Activated gamma-delta T cell treated with anti-CD3 and anti-CD28 coated beads, Interleukin-2, amount 50 U/mL, for 16 hours (primary cell): ENCODE data around the gene RASD2.
A peak's percentile ranks its signal among the peaks of the same experiment; 100 is the strongest.

Experiments used
- DNase-seq: peaks from one replicate; pipeline ENCODE4 v3.0.0-alpha.2; 2020; ENCODE audit warnings: low read depth

RASD2 gene

GRCh38 chr22:35542157-35542938, 1.7 kb downstream of the RASD2 start:
- no peak for DNase-seq

DNA sequence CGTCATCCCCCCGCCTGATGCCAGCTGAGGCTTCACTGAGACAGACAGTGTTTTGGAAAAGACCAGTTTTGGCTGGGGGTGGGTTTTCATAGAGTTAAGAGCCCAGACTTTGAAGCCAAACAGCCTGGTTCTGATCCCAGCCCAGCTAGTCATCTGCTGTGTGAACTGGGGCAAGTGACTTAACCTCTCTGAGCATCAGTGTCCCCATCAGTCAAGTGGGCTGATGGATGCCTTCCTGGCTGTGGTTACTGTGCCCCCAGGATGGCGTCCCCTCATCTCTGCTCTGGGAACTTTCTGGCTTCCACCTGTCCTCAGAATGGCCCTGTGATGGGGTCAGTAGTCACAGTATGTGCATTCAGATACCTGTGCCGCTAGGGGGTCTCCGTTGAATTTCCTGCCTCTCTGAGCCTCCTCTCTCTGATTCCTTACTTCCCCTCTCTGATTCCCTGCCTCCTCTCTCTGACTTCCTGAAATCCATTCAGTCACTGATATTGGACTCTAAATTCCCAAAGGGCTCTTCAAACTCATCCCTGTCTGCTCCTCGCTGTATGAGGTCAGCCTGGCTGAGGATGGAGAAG, 2.4 kb downstream of the RASD2 start:
- no peak for DNase-seq

GRCh38 chr22:35543702-35544101, 3.1 kb downstream of the RASD2 start:
- DNase-seq, result no peak

- DNase-seq, result no peak
Measured at GRCh38 chr22:35544189-35544588, 3.6 kb downstream of the RASD2 start.

- DNase-seq, result no peak
Measured at GRCh38 chr22:35544827-35545226, 4.2 kb downstream of the RASD2 start.

DNA sequence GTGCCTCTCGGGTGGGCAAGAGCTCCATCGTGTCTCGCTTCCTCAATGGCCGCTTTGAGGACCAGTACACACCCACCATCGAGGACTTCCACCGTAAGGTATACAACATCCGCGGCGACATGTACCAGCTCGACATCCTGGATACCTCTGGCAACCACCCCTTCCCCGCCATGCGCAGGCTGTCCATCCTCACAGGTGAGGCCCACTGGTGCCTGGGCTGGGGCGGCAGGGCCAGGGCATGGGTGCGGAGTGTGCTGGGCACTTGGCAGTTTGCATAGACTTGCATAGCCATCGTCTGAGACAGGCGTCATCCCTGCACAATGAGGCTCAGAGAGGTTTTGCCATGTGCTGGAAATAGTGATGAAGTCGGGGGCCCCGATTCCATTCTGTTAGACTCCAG, 6.3 kb downstream of the RASD2 start:
- no peak for DNase-seq

GRCh38 chr22:35547987-35548721, 7.5 kb downstream of the RASD2 start:
- DNase-seq, result no peak

DNA sequence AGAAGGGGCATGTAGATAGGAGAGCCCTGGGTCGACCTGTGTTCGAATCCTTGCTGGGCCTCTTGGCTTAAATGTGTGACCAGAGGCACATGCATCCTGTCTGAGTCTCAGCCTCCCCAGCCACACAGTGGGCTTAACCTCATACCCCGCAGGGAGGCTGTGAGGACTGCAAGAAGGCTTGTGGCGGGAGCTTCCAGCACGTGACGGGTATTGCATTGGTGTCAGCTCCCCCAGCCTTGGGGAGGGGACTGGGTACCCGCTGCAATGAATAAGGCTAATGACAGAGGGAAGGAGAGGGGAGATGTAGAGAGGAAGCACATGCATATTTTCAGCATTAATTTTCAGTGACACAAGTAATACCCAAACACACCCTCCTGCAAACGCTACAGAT, 8.1 kb downstream of the RASD2 start:
- DNase-seq, result no peak

DNA sequence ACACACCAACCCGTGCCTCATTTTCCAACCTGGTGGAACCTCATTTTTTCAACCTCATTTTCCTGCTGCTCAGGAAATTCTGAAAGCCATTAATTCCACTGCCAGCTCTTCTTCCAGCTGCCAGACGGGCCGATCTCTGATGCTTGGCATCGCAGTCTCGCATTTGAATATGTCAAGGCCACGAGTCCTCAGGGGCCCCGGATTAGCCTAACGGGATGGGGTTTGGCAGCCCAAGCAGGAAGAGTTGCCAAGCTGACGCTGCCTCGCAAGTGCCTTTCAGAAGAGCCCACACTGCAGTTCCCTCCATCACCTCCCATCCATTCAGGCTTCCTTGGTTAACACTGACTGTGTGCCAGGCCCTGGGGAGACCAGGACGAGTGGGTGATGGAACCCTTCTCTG, 8.7 kb downstream of the RASD2 start:
- no peak for DNase-seq

GRCh38 chr22:35551549-35552177, 11.0 kb downstream of the RASD2 start:
- no peak for DNase-seq

DNA sequence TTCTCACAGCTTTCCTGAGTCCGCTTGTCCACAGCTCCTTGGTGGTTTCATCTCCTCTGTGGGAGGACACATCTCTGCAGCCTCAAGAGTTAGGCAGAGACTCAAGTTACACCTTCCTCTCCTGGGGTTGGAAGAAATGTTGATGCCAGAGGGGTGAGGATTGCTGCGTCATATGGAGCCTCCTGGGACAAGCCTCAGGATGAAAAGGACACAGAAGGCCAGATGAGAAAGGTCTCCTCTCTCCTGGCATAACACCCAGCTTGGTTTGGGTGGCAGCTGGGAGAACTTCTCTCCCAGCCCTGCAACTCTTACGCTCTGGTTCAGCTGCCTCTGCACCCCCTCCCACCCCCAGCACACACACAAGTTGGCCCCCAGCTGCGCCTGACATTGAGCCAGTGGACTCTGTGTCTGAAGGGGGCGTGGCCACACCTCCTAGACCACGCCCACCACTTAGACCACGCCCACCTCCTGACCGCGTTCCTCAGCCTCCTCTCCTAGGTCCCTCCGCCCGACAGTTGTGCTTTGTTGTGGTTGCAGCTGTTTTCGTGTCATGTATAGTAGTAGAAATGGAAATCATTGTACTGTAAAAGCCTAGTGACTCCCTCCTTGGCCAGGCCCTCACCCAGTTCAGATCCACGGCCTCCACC, 11.7 kb downstream of the RASD2 start:
- DNase-seq, result peak; percentile 71

DNA sequence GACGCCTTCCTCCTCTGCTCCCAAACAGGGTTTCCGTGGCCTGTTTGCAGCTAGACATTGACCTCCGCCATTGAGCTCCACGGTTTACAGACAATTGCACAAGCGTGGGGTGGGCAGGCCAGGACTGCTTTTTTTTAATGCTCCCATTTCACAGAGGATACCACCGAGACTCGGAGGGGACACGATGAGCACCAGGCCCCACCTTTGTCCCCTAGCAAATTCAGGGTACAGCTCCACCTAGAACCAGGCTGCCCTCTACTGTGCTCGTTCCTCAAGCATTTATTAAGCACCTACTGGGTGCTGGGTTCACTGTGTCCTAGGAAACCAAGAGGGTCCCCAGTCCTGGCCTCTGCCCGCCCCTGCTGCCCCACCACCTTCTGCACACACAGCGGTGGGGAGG, 12.2 kb downstream of the RASD2 start:
- DNase-seq, result no peak

DNA sequence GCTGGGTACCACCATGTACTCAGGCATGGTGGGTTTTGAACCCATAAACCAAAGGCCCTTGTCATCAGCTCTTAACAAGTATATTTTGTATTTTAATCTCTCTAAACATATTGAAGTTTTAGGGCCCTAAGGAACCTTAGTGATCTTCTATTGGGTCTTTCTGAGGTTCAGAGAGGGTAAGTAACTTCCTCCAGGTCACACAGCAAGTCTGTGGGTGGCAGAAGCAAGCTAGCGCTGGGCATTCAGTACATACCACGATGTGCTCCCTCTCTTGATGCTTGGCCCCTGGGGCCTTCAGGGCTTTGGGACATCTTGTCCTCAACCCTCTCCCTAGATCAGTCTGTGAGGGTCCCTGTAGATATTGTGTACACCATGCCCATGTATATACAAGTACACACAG, 12.7 kb downstream of the RASD2 start:
- no peak for DNase-seq

DNA sequence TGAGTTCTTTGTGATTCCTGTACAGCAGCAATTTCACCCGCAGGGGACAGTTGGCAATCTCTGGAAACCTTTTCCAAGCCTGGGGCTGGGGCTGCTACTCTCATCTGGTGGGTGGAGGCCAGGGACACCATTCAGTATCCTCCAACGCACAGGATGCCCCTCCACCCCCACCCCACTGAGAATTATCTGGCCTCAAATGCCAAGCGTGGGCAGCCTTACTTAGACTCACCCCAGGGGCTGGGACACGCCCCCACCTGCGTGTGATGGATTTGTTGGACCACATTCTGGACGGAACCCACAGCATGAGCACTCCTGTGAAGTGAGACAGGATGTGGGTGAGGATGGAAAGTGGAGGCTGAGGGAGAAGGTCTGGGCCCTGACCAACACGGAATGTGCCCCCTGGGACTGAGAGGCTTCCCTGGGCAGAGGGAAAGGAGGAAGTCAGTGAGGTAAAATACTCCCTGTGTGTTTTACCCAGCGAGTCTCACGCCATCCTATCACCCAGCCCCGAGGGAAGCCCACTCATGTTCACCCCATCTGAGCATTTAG, 13.7 kb downstream of the RASD2 start:
- DNase-seq, result no peak

GRCh38 chr22:35555483-35555890, 14.9 kb downstream of the RASD2 start:
- no peak for DNase-seq

DNA sequence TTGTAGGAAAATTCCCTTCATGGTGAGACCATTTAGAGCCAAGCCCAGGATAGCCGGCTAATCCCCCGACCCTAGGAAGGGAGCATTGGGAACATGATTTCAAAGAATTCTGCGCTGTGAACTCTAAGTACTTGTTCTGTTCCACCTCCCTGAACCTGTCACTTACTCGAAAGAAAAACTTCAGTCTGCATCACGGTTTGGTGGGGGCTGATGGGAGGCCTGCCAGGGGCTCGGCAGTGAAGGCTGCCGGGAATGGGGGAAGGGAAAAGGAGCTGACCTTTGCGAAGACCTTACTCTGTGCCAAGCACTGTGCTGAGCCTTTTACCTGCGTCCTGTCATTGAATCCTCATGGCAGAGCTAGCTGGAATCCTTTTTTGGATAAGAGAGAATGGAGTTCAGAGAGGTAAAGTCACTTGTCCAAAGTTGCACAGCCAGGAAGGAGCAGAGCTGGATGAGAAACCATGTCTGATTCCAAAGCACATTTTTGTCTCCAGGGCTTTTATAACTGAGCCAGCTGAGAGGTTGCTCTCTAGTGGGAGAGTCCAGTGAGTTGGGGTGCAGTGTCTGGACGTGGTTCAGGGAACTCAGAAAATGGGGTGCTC, 15.4 kb downstream of the RASD2 start:
- no peak for DNase-seq

DNA sequence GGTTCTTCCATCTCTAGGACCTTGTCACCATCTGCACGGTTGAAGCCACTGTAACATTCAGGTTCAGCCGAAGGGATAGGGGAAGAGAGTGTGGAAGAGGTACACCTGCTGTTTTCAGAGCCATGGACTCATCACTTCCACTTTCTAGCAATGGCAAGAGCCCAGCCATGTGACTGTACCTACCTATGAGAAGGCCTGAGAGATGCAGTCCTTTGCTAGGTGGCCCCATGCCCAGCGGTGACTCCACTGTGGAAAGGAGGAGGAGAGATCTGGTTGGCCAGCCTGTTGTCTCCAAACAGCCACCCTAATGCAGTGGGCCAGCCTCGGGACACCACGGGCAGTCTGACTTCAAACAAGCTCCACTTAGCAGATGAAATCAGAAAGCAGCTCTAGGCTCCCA, 16.0 kb downstream of the RASD2 start:
- DNase-seq, result no peak

- no peak for DNase-seq
Measured at GRCh38 chr22:35558031-35558430, 17.4 kb downstream of the RASD2 start.

GRCh38 chr22:35558719-35559118, 18.1 kb downstream of the RASD2 start:
- no peak for DNase-seq

DNA sequence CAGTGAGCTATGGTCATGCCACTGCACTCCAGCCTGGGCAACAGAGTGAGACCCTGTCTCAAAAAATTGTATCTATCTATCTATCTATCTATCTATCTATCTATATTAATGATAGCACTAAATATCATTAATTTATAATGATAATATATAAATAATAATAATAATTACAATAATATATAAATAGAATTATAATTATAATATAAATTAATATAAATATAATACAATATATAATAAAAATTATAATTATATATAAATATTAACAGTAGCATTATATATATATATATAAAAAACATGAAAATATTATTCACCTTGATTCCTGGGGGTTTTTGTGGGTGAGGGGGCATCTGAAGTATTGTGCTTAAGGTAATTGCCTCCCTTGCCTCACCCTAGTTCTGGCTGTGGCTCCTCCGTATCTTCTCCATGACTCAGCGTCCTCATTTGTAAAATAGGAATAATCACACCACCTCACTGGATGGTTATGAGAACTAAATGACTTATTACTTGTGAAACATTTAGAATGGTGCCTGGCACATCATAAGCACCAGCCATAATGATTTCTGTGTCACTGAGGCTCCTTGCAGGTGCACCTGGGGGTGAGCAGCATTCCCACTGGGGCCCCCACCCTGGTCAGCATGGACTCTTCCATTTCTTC, 18.8 kb downstream of the RASD2 start:
- DNase-seq, result no peak

DNA sequence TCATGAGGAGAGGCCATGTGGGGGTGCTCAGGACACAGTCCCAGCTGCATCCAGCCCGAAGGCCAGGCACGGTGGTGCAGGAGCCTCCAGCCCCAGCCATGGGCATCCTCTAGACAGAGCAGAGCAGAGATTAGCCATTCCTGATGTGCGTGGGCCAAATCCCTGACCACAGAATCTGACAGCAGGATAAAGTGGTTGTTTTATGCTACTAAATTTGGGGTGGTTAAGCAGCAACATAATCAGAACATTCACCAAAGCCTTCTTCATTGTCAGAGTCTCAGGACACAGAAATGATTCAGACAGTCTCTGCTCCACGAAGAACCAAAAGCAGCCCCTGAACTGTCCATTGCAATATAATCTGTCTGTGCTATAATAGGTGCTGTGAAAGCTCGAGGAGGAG, 19.7 kb downstream of the RASD2 start:
- DNase-seq, result no peak
